Right lobe of liver (tissue), 6 donors: ENCODE measurements around the gene RNASE7. TPM values are rescaled to one million over a fixed set of nuclear protein-coding genes. Genes with fewer than 3 reads are reported as not detected.

Experiments
- ATAC-seq, 4 donors: fragments of 200-7000 bp; cut with Tn5 transposase; one replicate each; pipeline ENCODE4 v1.9.1; 2020; ENCODE audit warnings: mild to moderate bottlenecking in 4 of 4, moderate library complexity in 4 of 4
- DNase-seq, 3 donors: peaks; one replicate each; pipeline ENCODE4 v3.0.0-alpha.2; 2020
- H3K27ac ChIP-seq, 3 donors: fragments of 200-600 bp; one replicate each; pipeline ENCODE4 v1.8.0; 2022
- H3K27me3 ChIP-seq, 2 donors: fragments of 200-600 bp; one replicate each; pipeline ENCODE4 v1.8.0; 2022
- H3K36me3 ChIP-seq, 4 donors: fragments of 200-600 bp; sonication (generic) in 1 of 4; one replicate each; pipeline versions ENCODE4 v1.5.1 to v1.8.0; 2017 to 2022; ENCODE audit warnings: control low read depth in 1 of 4
- H3K4me1 ChIP-seq, 4 donors: fragments of 200-600 bp; sonication (generic) in 1 of 4; one replicate each; pipeline versions ENCODE4 v1.5.1 to v1.8.0; 2017 to 2022; ENCODE audit warnings: control low read depth in 1 of 4
- H3K4me3 ChIP-seq, 3 donors: fragments of 200-600 bp; one replicate each; pipeline ENCODE4 v1.8.0; 2022
- H3K9me3 ChIP-seq, 4 donors: fragments of 200-600 bp; sonication (generic) in 1 of 4; one replicate each; pipeline versions ENCODE4 v1.5.1 to v1.8.0; 2017 to 2022; ENCODE audit warnings: control low read depth in 1 of 4
- CTCF ChIP-seq, 4 donors: fragments of 200-600 bp in 3 of 4; fragments of 450-650 bp in 1 of 4; IDR thresholded peaks; one replicate each; pipeline versions ENCODE4 v1.5.1 to v1.8.0; 2016 to 2022; ENCODE audit warnings: antibody characterized with exemption in 4 of 4, mild to moderate bottlenecking in 2 of 4
- POLR2A ChIP-seq: fragments of 450-650 bp; IDR thresholded peaks from one replicate; pipeline ENCODE4 v1.6.1; 2017; ENCODE audit warnings: antibody characterized with exemption, mild to moderate bottlenecking
- WGBS: methylation state at CpG from one replicate; pipeline ENCODE4 v1.1.6; 2018; ENCODE audit warnings: low coverage, low lambda C conversion rate; ENCODE audit not compliant: insufficient coverage; ENCODE audit errors: missing lambda C conversion rate; 5-methylcytosine and 5-hydroxymethylcytosine counted together
- intact Hi-C, 2 donors: fragments of 100-400 bp; cut with DNase I; formaldehyde crosslinking; loops; one replicate each; pipeline versions ENCODE4 v1.11.2 to v1.14.1; 2022
- total RNA-seq, 6 experiments: library from RNA; depleted of rRNA in 2 of 6; stranded (reverse); fragments of >200 nt in 2 of 6; fragmentation: NEBNext Ultra II Directional in 3 of 6; extraction: Animal tissue kit (Norgen Biotek cat#: 25700) in 3 of 6; gene quantifications; one replicate each; pipeline versions ENCODE4 v1.1.0 to v1.2.4, GENCODE V29; 2016 to 2023
- donor health status: DM: no; HTN: yes; CAD: no.
- donor health status: DM: no; HTN: no; CAD: no.
- donor health status: DM: no; HTN: no; CAD: no.
- donor health status: DM: no; HTN: yes; CAD: no.
- donor health status: DM: no; HTN: yes; CAD: no.

Gene RNASE7
- total RNA-seq, 6 experiments from 2014 or later, result 0.18 to 0.31 (median 0.22) TPM; not detected in 3

GRCh38 chr14:21068521-21069387 lies 26.6 kb downstream of the RNASE7 start:
- ATAC-seq (peak; percentile 48 to 56 (median 51)), DNase-seq (peak in 2 of 3 donors; percentile 56 to 60)
- H3K36me3 ChIP-seq, result no peaks in the 10 kb centered on the region
- H3K4me3 ChIP-seq, result peak overlapping the region; percentile 73 to 75 (median 74)
- intact Hi-C loops, result no loop called here
- H3K9me3 ChIP-seq, result no peaks in the 10 kb centered on the region
- TF ChIP-seq POLR2A, result no peak
- TF ChIP-seq CTCF (IDR thresholded peaks at IDR 0.05), result peak; percentile 54 to 68 (median 60)
- peak overlapping the region in 2 of 3 donors; percentile 65 to 72 for H3K27ac ChIP-seq
- WGBS, result 20% methylated on average over 27 of the region's 45 CpGs
- H3K4me1 ChIP-seq, result peaks cover 0 to 30% (median 6%) of the 10 kb centered on the region in 4 donors
- no peaks in the 10 kb centered on the region for H3K27me3 ChIP-seq

- no peaks in the 10 kb centered on the region for H3K27me3 ChIP-seq
- TF ChIP-seq POLR2A, result no peak
- H3K9me3 ChIP-seq, result no peaks in the 10 kb centered on the region
- H3K4me1 ChIP-seq, result peaks cover 0 to 25% (median 5%) of the 10 kb centered on the region in 4 donors
- WGBS, result 8% methylated on average over 28 of the region's 40 CpGs
- peak in 1 of 3 donors; percentile 34 for DNase-seq
- no peaks in the 10 kb centered on the region for H3K36me3 ChIP-seq
- ATAC-seq, result peak in 1 of 4 donors; percentile 1
- H3K27ac ChIP-seq, result peak overlapping the region; percentile 65 to 72 (median 66)
- intact Hi-C loops, result no loop called here
- H3K4me3 ChIP-seq, result peak overlapping the region; percentile 73 to 75 (median 74)
Observed at GRCh38 chr14:21069388-21070082, 27.4 kb downstream of the RNASE7 start.

- peak; percentile 74 to 81 (median 77) for DNase-seq
Observed at GRCh38 chr14:21070083-21070609, 28.0 kb downstream of the RNASE7 start, which contains the start of gene ARHGEF40. ARHGEF40 (plus strand) TSS chr14:21070304; CDS start chr14:21070397, 93 bp downstream.

GRCh38 chr14:21070610-21071224 lies 28.6 kb downstream of the RNASE7 start:
- Histone ChIP-seq H3K36me3 (peaks cover 0 to 3% (median under 1%) of the 10 kb centered on the region in 4 donors), H3K27me3 (no peaks in the 10 kb centered on the region), H3K9me3 (no peaks in the 10 kb centered on the region), H3K27ac (peak overlapping the region; percentile 65 to 72 (median 66)), H3K4me1 (peaks cover 0 to 25% (median 5%) of the 10 kb centered on the region in 4 donors), H3K4me3 (peak overlapping the region; percentile 73 to 75 (median 74))
- DNase-seq, result peak; percentile 62 to 74 (median 72)
- 1% methylated on average over 23 of the region's 23 CpGs for WGBS
- ATAC-seq, result peak; percentile 31 to 45 (median 34)
- TF ChIP-seq POLR2A (no peak), CTCF (IDR thresholded peaks at IDR 0.05) (no peak)
- intact Hi-C loops, result no loop called here

More at GRCh38 chr14:21070083-21070609, 28.0 kb downstream of the RNASE7 start, which contains the start of gene ARHGEF40:
- TF ChIP-seq POLR2A (peak; percentile 61), CTCF (IDR thresholded peaks at IDR 0.05) (no peak)
- intact Hi-C loops, result no loop called here
- no peaks in the 10 kb centered on the region for H3K27me3 ChIP-seq
- H3K9me3 ChIP-seq, result no peaks in the 10 kb centered on the region
- peaks cover 0 to 25% (median 5%) of the 10 kb centered on the region in 4 donors for H3K4me1 ChIP-seq
- H3K36me3 ChIP-seq, result no peaks in the 10 kb centered on the region
- H3K27ac ChIP-seq, result peak within 1 kb of the TSS; percentile 65 to 72 (median 66)
- peak within 1 kb of the TSS; percentile 73 to 75 (median 74) for H3K4me3 ChIP-seq
- 0% methylated on average over 25 of the region's 63 CpGs for WGBS
- peak; percentile 50 to 79 (median 70) for ATAC-seq
